H9 (cell line): Measurements from ENCODE around the gene AK5. TPM values are rescaled to one million over a fixed set of nuclear protein-coding genes. Genes with fewer than 3 reads are reported as not detected.

Source experiments
- DNase-seq: peaks from one replicate; pipeline ENCODE4 v3.0.0-alpha.2; 2017
- H2AFZ ChIP-seq: one replicate; pipeline ENCODE4 v1.6.1; 2013; ENCODE audit warnings: mild to moderate bottlenecking, low read length, control low read depth, moderate library complexity
- H2AK5ac ChIP-seq: 2 replicates; pipeline ENCODE4 v1.6.1; 2013; ENCODE audit warnings: low read length, control low read depth, mixed read lengths; ENCODE audit not compliant: insufficient read length
- H2BK120ac ChIP-seq: one replicate; pipeline ENCODE4 v1.6.1; 2013; ENCODE audit warnings: low read depth, mild to moderate bottlenecking, low read length, control low read depth, inconsistent platforms; ENCODE audit not compliant: poor library complexity, severe bottlenecking
- H2BK12ac ChIP-seq: 2 replicates; pipeline ENCODE4 v1.6.1; 2013; ENCODE audit warnings: low read length, control low read depth, mixed read lengths, low read depth; ENCODE audit not compliant: insufficient read length
- H2BK15ac ChIP-seq: 2 replicates; pipeline ENCODE4 v1.6.1; 2013; ENCODE audit warnings: low read depth, low read length, control low read depth
- H2BK20ac ChIP-seq: one replicate; pipeline ENCODE4 v1.6.1; 2013; ENCODE audit warnings: low read depth, mild to moderate bottlenecking, low read length, control low read depth, inconsistent platforms; ENCODE audit not compliant: poor library complexity, severe bottlenecking
- H2BK5ac ChIP-seq: 2 replicates; pipeline ENCODE4 v1.6.1; 2013; ENCODE audit warnings: low read length, control low read depth, mixed read lengths; ENCODE audit not compliant: insufficient read length
- H3K14ac ChIP-seq: 2 replicates; pipeline ENCODE4 v1.6.1; 2013; ENCODE audit warnings: low read length, control low read depth; ENCODE audit not compliant: insufficient read depth
- H3K18ac ChIP-seq: 2 replicates; pipeline ENCODE4 v1.6.1; 2013; ENCODE audit warnings: low read depth, mild to moderate bottlenecking, mixed read lengths, low read length, control low read depth; ENCODE audit not compliant: insufficient read length
- H3K23ac ChIP-seq: 2 replicates; pipeline ENCODE4 v1.6.1; 2013; ENCODE audit warnings: low read length, control low read depth, mixed read lengths, low read depth; ENCODE audit not compliant: insufficient read length
- H3K23me2 ChIP-seq: 2 replicates; pipeline ENCODE4 v1.6.1; 2013; ENCODE audit warnings: low read depth, mild to moderate bottlenecking, mixed read lengths, low read length, control low read depth; ENCODE audit not compliant: insufficient read length, poor library complexity, severe bottlenecking
- H3K27ac ChIP-seq: 2 replicates; pipeline ENCODE4 v1.5.1; 2013; ENCODE audit warnings: low read length, control low read depth, mixed read lengths, low read depth; ENCODE audit not compliant: insufficient read length
- H3K27me3 ChIP-seq: 2 replicates; pipeline ENCODE4 v1.6.1; 2013; ENCODE audit warnings: low read length, control low read depth, inconsistent platforms; ENCODE audit not compliant: insufficient read depth
- H3K4ac ChIP-seq: 2 replicates; pipeline ENCODE4 v1.6.1; 2013; ENCODE audit warnings: low read depth, mild to moderate bottlenecking, control low read depth, inconsistent platforms, low read length, moderate library complexity
- H3K4me1 ChIP-seq: 2 replicates; pipeline ENCODE4 v1.6.1; 2013; ENCODE audit warnings: low read length, control low read depth, inconsistent platforms; ENCODE audit not compliant: insufficient read depth
- H3K4me2 ChIP-seq: 2 replicates; pipeline ENCODE4 v1.6.1; 2013; ENCODE audit warnings: low read length, control low read depth, mixed read lengths; ENCODE audit not compliant: insufficient read length, insufficient read depth
- H3K56ac ChIP-seq: 2 replicates; pipeline ENCODE4 v1.6.1; 2013; ENCODE audit warnings: low read depth, mild to moderate bottlenecking, mixed read lengths, low read length, control low read depth; ENCODE audit not compliant: insufficient read length
- H3K79me1 ChIP-seq: 2 replicates; pipeline ENCODE4 v1.6.1; 2013; ENCODE audit warnings: low read depth, mild to moderate bottlenecking, moderate library complexity, low read length, control low read depth, inconsistent platforms; ENCODE audit not compliant: insufficient read depth, poor library complexity, severe bottlenecking
- H3K79me2 ChIP-seq: 2 replicates; pipeline ENCODE4 v1.6.1; 2013; ENCODE audit warnings: low read length, control low read depth, inconsistent platforms; ENCODE audit not compliant: insufficient read depth
- H3K9ac ChIP-seq: 2 replicates; pipeline ENCODE4 v1.6.1; 2013; ENCODE audit warnings: low read length, control low read depth, mixed read lengths; ENCODE audit not compliant: insufficient read length; ENCODE audit errors: extremely low read depth
- H3K9me3 ChIP-seq: one replicate; pipeline ENCODE4 v1.6.1; 2013; ENCODE audit warnings: low read depth, low read length, inconsistent platforms; ENCODE audit not compliant: control insufficient read depth
- H3T11ph ChIP-seq: one replicate; pipeline ENCODE4 v1.6.1; 2013; ENCODE audit warnings: mild to moderate bottlenecking, low read length, control low read depth, inconsistent platforms
- H4K20me1 ChIP-seq: one replicate; pipeline ENCODE4 v1.6.1; 2013; ENCODE audit not compliant: control insufficient read depth, insufficient read length, insufficient read depth
- H4K5ac ChIP-seq: 2 replicates; pipeline ENCODE4 v1.6.1; 2013; ENCODE audit warnings: low read depth, mild to moderate bottlenecking, mixed read lengths, low read length, control low read depth; ENCODE audit not compliant: insufficient read length
- H4K8ac ChIP-seq: replicated peaks from 2 replicates; pipeline ENCODE4 v1.6.1; 2013; ENCODE audit warnings: low read length, control low read depth, mixed read lengths, low read depth; ENCODE audit not compliant: insufficient read length
- H4K91ac ChIP-seq: 2 replicates; pipeline ENCODE4 v1.6.1; 2013; ENCODE audit warnings: low read depth, mild to moderate bottlenecking, moderate library complexity, mixed read lengths, low read length, control low read depth; ENCODE audit not compliant: insufficient read length
- H3K27ac Mint-ChIP-seq, 3 experiments: 2 replicates in 2 of 3; 3 replicates in 1 of 3; pipeline ENCODE4 v1.8.0; 2020 to 2021; ENCODE audit warnings: mixed read lengths in 3 of 3, mild to moderate bottlenecking in 1 of 3, moderate library complexity in 1 of 3
- H3K27me3 Mint-ChIP-seq: 2 replicates; pipeline ENCODE4 v1.8.0; 2021; ENCODE audit warnings: low read depth, mild to moderate bottlenecking, moderate library complexity, mixed read lengths
- H3K36me3 Mint-ChIP-seq, 3 experiments: 2 replicates in 2 of 3; 3 replicates in 1 of 3; pipeline ENCODE4 v1.8.0; 2020 to 2021; ENCODE audit warnings: low read depth in 3 of 3, mixed read lengths in 3 of 3; ENCODE audit not compliant: insufficient read depth in 1 of 3
- H3K4me1 Mint-ChIP-seq, 2 experiments: 2 replicates each; pipeline ENCODE4 v1.8.0; 2020; ENCODE audit warnings: mixed read lengths in 2 of 2
- H3K4me3 Mint-ChIP-seq, 2 experiments: 2 replicates in 1 of 2; 3 replicates in 1 of 2; pipeline ENCODE4 v1.8.0; 2020 to 2021; ENCODE audit warnings: mild to moderate bottlenecking in 2 of 2, mixed read lengths in 2 of 2, moderate library complexity in 1 of 2
- H3K9me3 Mint-ChIP-seq, 2 experiments: 2 replicates in 1 of 2; 3 replicates in 1 of 2; pipeline ENCODE4 v1.8.0; 2020; ENCODE audit warnings: mild to moderate bottlenecking in 2 of 2, mixed read lengths in 2 of 2, moderate library complexity in 1 of 2
- CTCF ChIP-seq: fragments of 200-600 bp; sonication (generic); conservative IDR thresholded peaks from 3 replicates; pipeline ENCODE4 v1.8.0; 2021; ENCODE audit warnings: antibody characterized with exemption, mild to moderate bottlenecking
- WGBS: extraction: QIAGEN DNeasy Blood & Tissue Kit; methylation state at CpG from one replicate; pipeline ENCODE4 v1.1.7; 2013; ENCODE audit warnings: missing lambda C conversion rate, low lambda C conversion rate, mixed read lengths; ENCODE audit not compliant: insufficient read length; ENCODE audit errors: extremely low coverage; 5-methylcytosine and 5-hydroxymethylcytosine counted together
- total RNA-seq: library from RNA; stranded (reverse); gene quantifications from 2 replicates; pipeline ENCODE4 v1.2.1, GENCODE V29; 2021

Gene AK5
- total RNA-seq, 1 experiment from 2014 or later: 2.5 TPM

- Histone ChIP-seq H4K20me1 (no peaks in the 10 kb centered on the region), H3K23ac (no peak overlapping the region), H3K27me3 (no peaks in the 10 kb centered on the region; the same call in 1 of the 2 replicates), H3K23me2 (no peaks in the 10 kb centered on the region), H2BK20ac (no peak overlapping the region), H3K4me2 (no peak overlapping the region), H3K4ac (no peak overlapping the region), H2BK5ac (no peak overlapping the region), H2BK15ac (no peak overlapping the region), H3K18ac (no peak overlapping the region), H2AK5ac (no peak overlapping the region), H3K4me1 (no peaks in the 10 kb centered on the region), H4K91ac (no peak overlapping the region), H3K9ac (no peak overlapping the region), H3K27ac (no peak overlapping the region), H3K79me1 (no peaks in the 10 kb centered on the region), H2BK12ac (no peak overlapping the region), H3K14ac (no peak overlapping the region), H2BK120ac (no peak overlapping the region), H4K8ac (no peak overlapping the region), H4K5ac (no peak overlapping the region), H2AFZ (no peak overlapping the region), H3T11ph (no peak overlapping the region), H3K79me2 (no peaks in the 10 kb centered on the region), H3K56ac (no peak overlapping the region), H3K9me3 (no peaks in the 10 kb centered on the region)
- Mint-ChIP-seq H3K4me3 (no peak overlapping the region), H3K27me3 (no peaks in the 10 kb centered on the region), H3K27ac (no peak overlapping the region), H3K36me3 (no peaks in the 10 kb centered on the region; a peak in 1 of 7 replicates), H3K9me3 (no peaks in the 10 kb centered on the region), H3K4me1 (peaks cover 5 to 10% of the 10 kb centered on the region in 2 experiments)
- DNase-seq: no peak
- no peak for TF ChIP-seq CTCF
- no CpG with 5 or more reads among the region's 1 CpG for whole genome bisulfite sequencing
Measured at GRCh38 chr1:77556045-77556444, 274.2 kb downstream of the AK5 start.
